Lower leg skin (tissue), 4 donors: Measurements from ENCODE around the gene CXCL16. TPM values are rescaled to one million over a fixed set of nuclear protein-coding genes. Genes with fewer than 3 reads are reported as not detected.

Experiments used
- DNase-seq, 2 donors: peaks; one replicate each; pipeline ENCODE4 v3.0.0-alpha.2; 2019; ENCODE audit warnings: low spot score in 2 of 2
- H3K4me3 ChIP-seq: fragments of 200-600 bp; sonication (generic); 2 replicates; pipeline ENCODE4 v1.5.1; 2017; ENCODE audit warnings: mild to moderate bottlenecking, low read depth; ENCODE audit not compliant: poor library complexity, severe bottlenecking
- POLR2A ChIP-seq, 2 donors: fragments of 450-650 bp; IDR thresholded peaks; one replicate each; pipeline ENCODE4 v1.6.1; 2016 to 2017; ENCODE audit warnings: antibody characterized with exemption in 2 of 2, mild to moderate bottlenecking in 1 of 2, moderate library complexity in 1 of 2
- WGBS, 2 donors: methylation state at CpG; one replicate each; pipeline ENCODE4 v1.1.5; 2018; 5-methylcytosine and 5-hydroxymethylcytosine counted together
- intact Hi-C: fragments of 100-400 bp; cut with DNase I; formaldehyde crosslinking; loops from one replicate; pipeline ENCODE4 v1.15.0; 2023; ENCODE audit warnings: low total_unique reads
- total RNA-seq, 4 donors: library from RNA; depleted of rRNA; stranded (reverse); fragments of >200 nt; gene quantifications; one replicate each; pipeline ENCODE4 v1.1.0, GENCODE V29; 2016
- TF ChIP-seq, protein P1 (sequence below), 3 donors: fragments of 450-650 bp; IDR thresholded peaks; one replicate each; pipeline ENCODE4 v1.5.1; 2016; ENCODE audit warnings: antibody characterized with exemption in 3 of 3, mild to moderate bottlenecking in 3 of 3, moderate library complexity in 2 of 3

CXCL16 gene
- total RNA-seq, 4 donors from 2014 or later, result 25.0 to 28.1 (median 25.5) TPM

GRCh38 chr17:4785311-4786105, 45.8 kb upstream of the CXCL16 start:
- WGBS, 2 donors, result 15 to 18% methylated on average over 56 to 57 of the region's 61 CpGs
- DNase-seq, result no peak
- no peak overlapping the region for H3K4me3 ChIP-seq
- intact Hi-C loops, result loop anchor here (5.0 kb wide), 2 partner anchors 48 to 97 kb away; partner anchors contain the start of genes CXCL16 and ZMYND15
- TF ChIP-seq POLR2A (IDR thresholded peaks at IDR 0.05), result no peak
- TF ChIP-seq, protein P1, sequence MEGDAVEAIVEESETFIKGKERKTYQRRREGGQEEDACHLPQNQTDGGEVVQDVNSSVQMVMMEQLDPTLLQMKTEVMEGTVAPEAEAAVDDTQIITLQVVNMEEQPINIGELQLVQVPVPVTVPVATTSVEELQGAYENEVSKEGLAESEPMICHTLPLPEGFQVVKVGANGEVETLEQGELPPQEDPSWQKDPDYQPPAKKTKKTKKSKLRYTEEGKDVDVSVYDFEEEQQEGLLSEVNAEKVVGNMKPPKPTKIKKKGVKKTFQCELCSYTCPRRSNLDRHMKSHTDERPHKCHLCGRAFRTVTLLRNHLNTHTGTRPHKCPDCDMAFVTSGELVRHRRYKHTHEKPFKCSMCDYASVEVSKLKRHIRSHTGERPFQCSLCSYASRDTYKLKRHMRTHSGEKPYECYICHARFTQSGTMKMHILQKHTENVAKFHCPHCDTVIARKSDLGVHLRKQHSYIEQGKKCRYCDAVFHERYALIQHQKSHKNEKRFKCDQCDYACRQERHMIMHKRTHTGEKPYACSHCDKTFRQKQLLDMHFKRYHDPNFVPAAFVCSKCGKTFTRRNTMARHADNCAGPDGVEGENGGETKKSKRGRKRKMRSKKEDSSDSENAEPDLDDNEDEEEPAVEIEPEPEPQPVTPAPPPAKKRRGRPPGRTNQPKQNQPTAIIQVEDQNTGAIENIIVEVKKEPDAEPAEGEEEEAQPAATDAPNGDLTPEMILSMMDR (IDR thresholded peaks at IDR 0.05), result no peak

- intact Hi-C loops, result no loop called here
- TF ChIP-seq, protein P1 (IDR thresholded peaks at IDR 0.05), result no peak
- no peak for TF ChIP-seq POLR2A (IDR thresholded peaks at IDR 0.05)
- 40 to 55% methylated on average over 24 to 28 of the region's 28 CpGs for WGBS, 2 donors
- no peak for DNase-seq
- H3K4me3 ChIP-seq, result no peak overlapping the region
These were observed 42.9 kb upstream of the CXCL16 start for GRCh38 chr17:4782652-4783051.

GRCh38 chr17:4780325-4780955, 40.7 kb upstream of the CXCL16 start:
- TF ChIP-seq, protein P1 (IDR thresholded peaks at IDR 0.05), result no peak
- TF ChIP-seq POLR2A (IDR thresholded peaks at IDR 0.05), result no peak
- no peak overlapping the region for H3K4me3 ChIP-seq
- intact Hi-C loops, result no loop called here
- 91 to 93% methylated on average over 11 of the region's 11 CpGs for WGBS, 2 donors
- DNase-seq, result no peak

DNA sequence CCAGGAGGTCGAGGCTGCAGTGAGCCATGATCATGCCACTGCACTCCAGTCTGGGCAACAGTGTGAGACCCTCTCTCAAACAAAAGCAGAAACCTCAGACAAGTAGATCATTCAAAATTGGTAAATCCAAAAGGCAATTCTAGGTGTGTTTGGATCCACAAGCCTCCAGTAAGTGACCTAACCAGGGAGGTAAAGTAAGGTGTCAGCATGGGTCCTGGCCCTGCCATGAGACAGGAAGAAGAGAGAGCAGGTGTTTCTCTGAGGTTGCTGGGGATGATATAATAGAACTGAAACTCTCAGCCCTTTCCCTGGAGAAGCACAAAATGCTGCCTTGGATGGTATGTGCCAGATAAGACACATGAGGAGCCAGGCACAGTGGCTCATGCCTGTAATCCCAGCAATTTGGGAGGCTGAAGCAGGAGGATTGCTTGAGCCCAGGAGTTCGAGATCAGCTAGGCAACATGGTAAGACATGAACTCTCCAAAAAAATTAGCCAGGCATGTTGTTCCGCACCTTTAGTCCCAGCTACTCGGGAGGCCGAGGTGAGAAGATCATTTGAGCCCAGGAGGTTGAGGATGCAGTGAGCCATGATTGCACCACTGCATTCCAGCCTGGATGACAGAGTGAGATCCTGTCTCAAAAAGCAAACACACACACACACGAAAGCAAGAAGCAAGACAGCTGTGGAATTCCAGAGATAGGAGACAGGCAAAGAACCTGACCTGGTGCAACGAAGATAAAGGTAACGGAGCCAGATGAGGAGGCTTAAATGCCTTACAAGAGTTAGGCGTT, 38.4 kb upstream of the CXCL16 start:
- 76% methylated on average over 9 of the region's 9 CpGs for WGBS, 2 donors
- TF ChIP-seq, protein P1 (IDR thresholded peaks at IDR 0.05), result no peak
- no peak for TF ChIP-seq POLR2A (IDR thresholded peaks at IDR 0.05)
- intact Hi-C loops, result loop anchor here (10.0 kb wide), 1 partner anchor 1057 kb away; no protein-coding TSS in a partner anchor
- H3K4me3 ChIP-seq, result no peak overlapping the region
- DNase-seq, result no peak

- WGBS, 2 donors, result 52 to 61% methylated on average over 10 of the region's 10 CpGs
- DNase-seq, result no peak
- TF ChIP-seq, protein P1 (IDR thresholded peaks at IDR 0.05), result no peak
- no peak for TF ChIP-seq POLR2A (IDR thresholded peaks at IDR 0.05)
- intact Hi-C loops, result loop anchor here (10.0 kb wide), 1 partner anchor 1063 kb away; no protein-coding TSS in a partner anchor
- H3K4me3 ChIP-seq, result no peak overlapping the region
These were observed 32.5 kb upstream of the CXCL16 start for GRCh38 chr17:4772235-4772613.
